OCI-LY1 (cell line): ENCODE measurements around the gene SOX2.

Experiments used
- H2AFZ ChIP-seq: fragments of 200-600 bp; sonication (generic), shearing (Covaris generic); 2 replicates; pipeline ENCODE4 v1.6.0; 2014; ENCODE audit warnings: antibody characterized with exemption, mild to moderate bottlenecking, low read length
- H3F3A ChIP-seq: fragments of 200-600 bp; sonication (generic), shearing (Covaris generic); 2 replicates; pipeline ENCODE4 v1.6.0; 2014; ENCODE audit warnings: mild to moderate bottlenecking, antibody characterized with exemption, low read length, moderate library complexity; ENCODE audit not compliant: insufficient read depth
- H3K27ac ChIP-seq: fragments of 200-600 bp; sonication (generic); 2 replicates; pipeline ENCODE4 v1.5.1; 2014; ENCODE audit warnings: low read length, mixed run types, mild to moderate bottlenecking, low read depth; ENCODE audit not compliant: poor library complexity, severe bottlenecking
- H3K27me3 ChIP-seq: fragments of 200-600 bp; sonication (generic); 2 replicates; pipeline ENCODE4 v1.6.0; 2014; ENCODE audit warnings: antibody characterized with exemption, mild to moderate bottlenecking, low read length, moderate library complexity; ENCODE audit not compliant: insufficient read depth
- H3K36me3 ChIP-seq: fragments of 200-600 bp; sonication (generic); 2 replicates; pipeline ENCODE4 v1.6.1; 2014; ENCODE audit warnings: mild to moderate bottlenecking, antibody characterized with exemption, low read length, moderate library complexity, mixed read lengths; ENCODE audit not compliant: insufficient read depth
- H3K4me1 ChIP-seq: fragments of 200-600 bp; sonication (generic); 2 replicates; pipeline ENCODE4 v1.5.1; 2014; ENCODE audit warnings: mild to moderate bottlenecking, low read length, moderate library complexity; ENCODE audit not compliant: insufficient read depth, severe bottlenecking
- H3K4me2 ChIP-seq: fragments of 200-600 bp; sonication (generic), shearing (Covaris generic); 2 replicates; pipeline ENCODE4 v1.6.1; 2014; ENCODE audit warnings: low read length
- H3K4me3 ChIP-seq: fragments of 200-600 bp; sonication (generic); 2 replicates; pipeline ENCODE4 v1.5.1; 2014; ENCODE audit warnings: low read length, low read depth, mild to moderate bottlenecking, mixed read lengths; ENCODE audit not compliant: poor library complexity, severe bottlenecking
- H3K79me2 ChIP-seq: fragments of 200-600 bp; shearing (Covaris generic); 2 replicates; pipeline ENCODE4 v1.6.1; 2016; ENCODE audit warnings: mixed run types, low read length, mixed read lengths; ENCODE audit not compliant: insufficient read depth
- H3K9ac ChIP-seq: fragments of 200-600 bp; sonication (generic), shearing (Covaris generic); 2 replicates; pipeline ENCODE4 v1.6.1; 2014; ENCODE audit warnings: mild to moderate bottlenecking, low read length, mixed read lengths
- H3K9me2 ChIP-seq: fragments of 200-600 bp; sonication (generic), shearing (Covaris generic); 2 replicates; pipeline ENCODE4 v1.6.1; 2014; ENCODE audit warnings: low read depth, mild to moderate bottlenecking, low read length, mixed read lengths
- H3K9me3 ChIP-seq: fragments of 200-600 bp; shearing (Covaris generic); 2 replicates; pipeline ENCODE4 v1.6.1; 2014; ENCODE audit warnings: low read length, mixed read lengths
- H4K20me1 ChIP-seq: fragments of 200-600 bp; sonication (generic), shearing (Covaris generic); 2 replicates; pipeline ENCODE4 v1.6.0; 2016; ENCODE audit warnings: mild to moderate bottlenecking, low read length; ENCODE audit not compliant: insufficient read depth
- EZH2 ChIP-seq: fragments of 200-600 bp; sonication (generic), shearing (Covaris generic); IDR thresholded peaks from 2 replicates; pipeline ENCODE4 v1.8.0; 2017; ENCODE audit warnings: borderline replicate concordance, mixed run types, mild to moderate bottlenecking, antibody characterized with exemption, low read length, moderate library complexity, mixed read lengths
- TF ChIP-seq, protein P1 (sequence below): fragments of 200-600 bp; sonication (generic), shearing (Covaris generic); IDR thresholded peaks from 2 replicates; pipeline ENCODE4 v1.5.1; 2017; ENCODE audit warnings: mild to moderate bottlenecking, antibody characterized with exemption, low read length, moderate library complexity, mixed read lengths

Gene SOX2

DNA sequence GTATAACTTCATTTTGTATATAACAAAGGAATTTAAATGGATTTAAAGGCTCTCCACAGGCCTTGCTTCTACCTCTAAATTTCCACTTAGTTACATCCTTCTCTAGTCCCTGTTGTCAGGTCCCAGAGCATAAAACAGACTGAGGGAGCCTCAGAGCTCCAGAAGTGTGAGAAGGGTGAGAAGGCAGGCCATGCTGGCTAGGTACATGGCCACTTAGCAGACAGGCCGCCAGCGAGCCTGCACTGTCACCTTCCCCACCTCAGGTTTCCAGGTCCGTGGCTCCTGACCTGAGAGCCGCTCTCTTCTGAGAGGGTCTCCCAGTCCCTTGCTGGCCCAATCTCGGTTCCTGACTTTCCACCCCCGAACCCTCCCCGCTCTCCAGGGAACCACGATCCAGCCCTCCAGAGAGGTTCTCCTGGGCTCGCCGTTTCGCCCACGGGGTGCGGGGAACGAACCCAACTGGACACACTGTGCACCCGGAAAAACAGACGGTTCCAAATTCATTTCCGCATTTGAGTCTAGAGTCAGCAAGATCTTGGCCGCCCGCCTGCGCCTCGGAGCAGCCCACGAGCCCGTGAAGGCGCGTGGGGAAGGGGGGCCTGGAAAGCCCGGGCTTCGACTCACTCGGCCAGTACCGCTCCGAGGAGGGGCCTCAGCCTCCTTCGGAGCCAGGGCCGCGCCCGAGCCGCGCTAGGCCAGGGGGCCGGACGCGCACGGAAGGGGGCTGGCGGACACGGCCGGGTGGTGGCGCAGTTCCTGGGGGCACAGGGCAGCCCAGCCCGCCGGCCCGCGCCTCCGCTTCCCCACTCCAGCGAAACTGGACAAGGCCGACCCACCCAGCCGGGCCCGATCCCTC is 16.7 kb upstream of the SOX2 start:
- no peaks in the 10 kb centered on the region for H3F3A ChIP-seq
- H3K79me2 ChIP-seq: no peaks in the 10 kb centered on the region
- peaks cover 73% of the 10 kb centered on the region for H3K4me1 ChIP-seq
- no peak overlapping the region for H3K4me3 ChIP-seq
- H3K9me2 ChIP-seq: no peaks in the 10 kb centered on the region
- H4K20me1 ChIP-seq: no peaks in the 10 kb centered on the region
- no peaks in the 10 kb centered on the region; the same call in 1 of the 2 replicates for H3K36me3 ChIP-seq
- no peak overlapping the region for H2AFZ ChIP-seq
- H3K4me2 ChIP-seq: no peak overlapping the region
- H3K27me3 ChIP-seq: no peaks in the 10 kb centered on the region
- no peak overlapping the region for H3K27ac ChIP-seq
- no peaks in the 10 kb centered on the region for H3K9me3 ChIP-seq
- TF ChIP-seq, protein P1, sequence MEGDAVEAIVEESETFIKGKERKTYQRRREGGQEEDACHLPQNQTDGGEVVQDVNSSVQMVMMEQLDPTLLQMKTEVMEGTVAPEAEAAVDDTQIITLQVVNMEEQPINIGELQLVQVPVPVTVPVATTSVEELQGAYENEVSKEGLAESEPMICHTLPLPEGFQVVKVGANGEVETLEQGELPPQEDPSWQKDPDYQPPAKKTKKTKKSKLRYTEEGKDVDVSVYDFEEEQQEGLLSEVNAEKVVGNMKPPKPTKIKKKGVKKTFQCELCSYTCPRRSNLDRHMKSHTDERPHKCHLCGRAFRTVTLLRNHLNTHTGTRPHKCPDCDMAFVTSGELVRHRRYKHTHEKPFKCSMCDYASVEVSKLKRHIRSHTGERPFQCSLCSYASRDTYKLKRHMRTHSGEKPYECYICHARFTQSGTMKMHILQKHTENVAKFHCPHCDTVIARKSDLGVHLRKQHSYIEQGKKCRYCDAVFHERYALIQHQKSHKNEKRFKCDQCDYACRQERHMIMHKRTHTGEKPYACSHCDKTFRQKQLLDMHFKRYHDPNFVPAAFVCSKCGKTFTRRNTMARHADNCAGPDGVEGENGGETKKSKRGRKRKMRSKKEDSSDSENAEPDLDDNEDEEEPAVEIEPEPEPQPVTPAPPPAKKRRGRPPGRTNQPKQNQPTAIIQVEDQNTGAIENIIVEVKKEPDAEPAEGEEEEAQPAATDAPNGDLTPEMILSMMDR: no peak
- TF ChIP-seq EZH2: no peak
- no peak overlapping the region for H3K9ac ChIP-seq

DNA sequence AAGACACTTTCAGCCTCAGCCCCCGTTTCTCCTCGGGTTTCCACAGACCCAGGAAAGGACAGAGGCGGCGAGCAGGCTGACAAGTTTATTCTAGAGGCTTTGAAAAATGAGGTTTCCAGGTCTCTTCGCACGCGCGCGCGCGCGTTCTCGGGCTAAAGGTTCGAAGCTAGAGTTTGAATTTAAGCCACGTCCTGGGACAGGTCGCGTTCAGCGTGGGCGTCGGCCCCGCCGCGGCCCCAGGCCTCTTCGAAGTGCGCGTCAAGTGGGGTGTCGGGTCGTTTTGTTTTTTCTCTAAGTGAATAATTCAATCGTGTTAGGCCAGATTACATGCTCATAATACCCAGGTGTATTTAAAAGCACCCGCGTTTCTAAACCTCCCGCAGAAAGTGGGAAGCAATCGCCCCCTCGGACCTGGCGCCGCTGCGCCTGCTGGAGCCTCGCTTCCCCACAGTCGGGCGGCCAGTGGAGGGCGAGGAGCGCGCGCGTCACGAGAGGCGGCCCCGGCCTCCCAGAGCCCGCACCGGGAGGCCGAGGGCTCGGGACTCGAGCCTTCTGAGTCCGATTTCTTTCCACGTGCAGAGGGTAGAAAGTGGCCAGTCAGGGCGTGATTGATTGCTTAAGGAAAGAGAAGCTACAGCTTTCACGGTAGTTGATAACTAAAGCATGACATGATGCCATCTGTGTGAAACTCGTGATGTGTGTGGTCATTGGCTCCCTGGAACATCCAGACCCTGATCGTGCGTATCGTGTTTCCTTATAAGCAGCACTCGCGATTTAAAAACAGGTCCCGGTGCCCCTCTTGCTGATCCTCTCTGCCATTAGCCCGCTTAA is 15.8 kb upstream of the SOX2 start:
- no peak for TF ChIP-seq EZH2
- TF ChIP-seq, protein P1: no peak
- Histone ChIP-seq H3K9me2 (no peaks in the 10 kb centered on the region), H3K36me3 (no peaks in the 10 kb centered on the region; the same call in 1 of the 2 replicates), H4K20me1 (no peaks in the 10 kb centered on the region), H3K4me2 (no peak overlapping the region), H3K9ac (no peak overlapping the region), H2AFZ (no peak overlapping the region), H3K27me3 (no peaks in the 10 kb centered on the region), H3K27ac (no peak overlapping the region), H3K79me2 (no peaks in the 10 kb centered on the region), H3K9me3 (no peaks in the 10 kb centered on the region), H3F3A (no peaks in the 10 kb centered on the region), H3K4me3 (no peak overlapping the region), H3K4me1 (peaks cover 72% of the 10 kb centered on the region)

DNA sequence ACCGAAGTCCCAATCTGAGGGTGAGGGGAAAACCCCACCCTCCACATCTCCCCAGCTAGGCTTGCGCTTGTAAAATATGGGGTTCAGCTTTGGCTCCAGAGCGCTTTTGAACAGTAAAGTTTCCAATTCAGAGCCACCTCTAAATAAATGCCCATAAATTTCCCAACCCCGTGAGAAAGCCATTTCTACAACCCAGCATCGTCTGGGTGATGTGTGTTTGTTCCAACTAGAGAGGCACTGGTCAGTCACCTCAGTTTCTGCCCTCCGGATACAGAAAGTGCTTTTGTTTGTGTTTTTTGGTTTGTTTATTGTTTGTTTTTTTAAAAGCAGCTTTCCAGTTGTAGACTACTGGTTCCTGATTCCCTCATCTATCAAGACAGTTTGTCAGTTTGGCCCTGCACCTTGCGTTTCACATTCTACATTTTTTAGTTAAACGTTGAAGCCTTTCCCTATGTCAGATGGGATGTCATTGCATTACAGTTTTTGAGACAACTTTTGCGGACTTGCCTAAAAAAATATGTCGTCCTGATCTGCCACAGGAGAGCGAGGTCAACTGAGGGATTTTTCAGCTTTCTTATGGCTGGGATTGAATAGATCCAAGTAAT is 15.0 kb upstream of the SOX2 start:
- Histone ChIP-seq H3K27ac (peak overlapping the region; percentile 92), H3K27me3 (no peaks in the 10 kb centered on the region), H3K79me2 (no peaks in the 10 kb centered on the region), H3K4me1 (peaks cover 73% of the 10 kb centered on the region), H3K9me2 (no peaks in the 10 kb centered on the region), H3K4me2 (no peak overlapping the region), H3F3A (no peaks in the 10 kb centered on the region), H4K20me1 (no peaks in the 10 kb centered on the region), H3K4me3 (no peak overlapping the region), H2AFZ (no peak overlapping the region), H3K9ac (no peak overlapping the region; the same call in 1 of the 2 replicates), H3K9me3 (no peaks in the 10 kb centered on the region), H3K36me3 (no peaks in the 10 kb centered on the region; the same call in 1 of the 2 replicates)
- no peak for TF ChIP-seq EZH2
- TF ChIP-seq, protein P1: no peak
